Ovary (tissue), 3 donors: ENCODE results near the gene TWNK.

Experiments
- EP300 ChIP-seq: sonication (generic); formaldehyde crosslinking; IDR thresholded peaks from one replicate; pipeline ENCODE4 v1.6.1; 2017; ENCODE audit warnings: antibody characterized with exemption
- POLR2A ChIP-seq: fragments of 450-650 bp; IDR thresholded peaks from one replicate; pipeline ENCODE4 v1.6.1; 2017; ENCODE audit warnings: antibody characterized with exemption, mild to moderate bottlenecking, moderate library complexity
- TF ChIP-seq, protein P1 (sequence below), 3 donors: fragments of 450-650 bp in 2 of 3; fragments of 200-600 bp in 1 of 3; IDR thresholded peaks; one replicate each; pipeline versions ENCODE4 v1.5.1 to v1.8.0; 2016 to 2022; ENCODE audit warnings: antibody characterized with exemption in 3 of 3, mild to moderate bottlenecking in 1 of 3
- donor health status: DM: no; HTN: no; CAD: no.

DNA sequence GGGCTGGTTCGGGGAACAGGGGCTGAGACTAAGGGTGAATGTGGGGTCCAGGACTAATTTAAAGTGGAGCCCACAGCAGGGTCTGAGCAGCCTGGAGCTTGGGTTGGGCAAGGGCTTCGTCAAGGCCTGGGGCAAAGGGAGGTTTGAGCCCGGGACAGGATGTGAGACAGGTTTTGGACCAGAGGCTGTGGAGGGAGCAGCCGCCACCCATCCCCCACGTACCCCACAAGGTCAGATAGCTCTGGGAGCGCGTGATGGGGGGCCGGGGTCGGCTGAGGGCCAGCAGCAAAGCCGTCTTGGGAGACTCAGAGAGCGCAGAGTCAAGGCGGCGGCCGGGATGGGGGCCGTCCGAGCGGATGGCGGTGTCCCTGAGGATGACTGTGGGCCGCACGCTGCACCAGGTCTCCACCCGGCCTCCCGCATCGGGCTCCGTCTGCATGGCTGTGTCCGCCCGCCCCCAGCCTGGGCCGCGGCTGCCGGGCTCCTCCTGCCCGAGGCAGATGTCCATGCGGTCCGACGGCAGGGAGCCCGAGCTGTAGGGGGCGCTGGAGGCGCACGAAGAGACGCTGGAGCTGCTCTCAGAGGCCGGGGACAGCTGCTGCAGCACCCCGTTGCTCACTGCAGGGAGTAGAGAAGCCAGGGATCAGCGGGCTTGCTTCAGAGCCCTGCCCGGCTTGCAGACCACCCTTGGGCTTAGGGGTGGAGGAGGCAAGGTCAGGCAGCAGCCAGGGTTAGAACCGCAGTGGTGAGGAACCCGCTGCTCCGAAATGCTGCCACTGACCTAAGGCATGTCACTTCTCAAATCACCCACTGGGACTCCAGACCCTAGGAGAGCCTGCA is 31.5 kb downstream of the TWNK start:
- TF ChIP-seq, protein P1, sequence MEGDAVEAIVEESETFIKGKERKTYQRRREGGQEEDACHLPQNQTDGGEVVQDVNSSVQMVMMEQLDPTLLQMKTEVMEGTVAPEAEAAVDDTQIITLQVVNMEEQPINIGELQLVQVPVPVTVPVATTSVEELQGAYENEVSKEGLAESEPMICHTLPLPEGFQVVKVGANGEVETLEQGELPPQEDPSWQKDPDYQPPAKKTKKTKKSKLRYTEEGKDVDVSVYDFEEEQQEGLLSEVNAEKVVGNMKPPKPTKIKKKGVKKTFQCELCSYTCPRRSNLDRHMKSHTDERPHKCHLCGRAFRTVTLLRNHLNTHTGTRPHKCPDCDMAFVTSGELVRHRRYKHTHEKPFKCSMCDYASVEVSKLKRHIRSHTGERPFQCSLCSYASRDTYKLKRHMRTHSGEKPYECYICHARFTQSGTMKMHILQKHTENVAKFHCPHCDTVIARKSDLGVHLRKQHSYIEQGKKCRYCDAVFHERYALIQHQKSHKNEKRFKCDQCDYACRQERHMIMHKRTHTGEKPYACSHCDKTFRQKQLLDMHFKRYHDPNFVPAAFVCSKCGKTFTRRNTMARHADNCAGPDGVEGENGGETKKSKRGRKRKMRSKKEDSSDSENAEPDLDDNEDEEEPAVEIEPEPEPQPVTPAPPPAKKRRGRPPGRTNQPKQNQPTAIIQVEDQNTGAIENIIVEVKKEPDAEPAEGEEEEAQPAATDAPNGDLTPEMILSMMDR (IDR thresholded peaks at IDR 0.05), result peak in 2 of 3 donors; percentile 38 to 41
- no peak for TF ChIP-seq POLR2A
- no peak for TF ChIP-seq EP300
